ENCODE results near the gene PRSS50. TPM values are rescaled to one million over a fixed set of nuclear protein-coding genes. Genes with fewer than 3 reads are reported as not detected.

The PRSS50 gene
- total RNA-seq, 1 experiment from 2014 or later, result not detected

- Histone ChIP-seq H3K4me1 (peaks cover 9% of the 10 kb centered on the region; the same call in 1 of the 2 replicates), H3K36me3 (ENCODE audit: control insufficient read depth, insufficient read depth, low read length) (no peaks in the 10 kb centered on the region), H3K27me3 (replicated peaks; ENCODE audit: control insufficient read depth, insufficient read depth, low read length) (no peaks in the 10 kb centered on the region), H3K9me3 (no peaks in the 10 kb centered on the region), H3K4me3 (ENCODE audit: low read depth, low read length) (peak within 1 kb of the TSS; percentile 44)
- Mint-ChIP-seq H3K27ac (ENCODE audit: unreplicated experiment) (peak within 1 kb of the TSS; percentile 94), H3K9me3 (ENCODE audit: unreplicated experiment) (no peaks in the 10 kb centered on the region), H3K4me1 (ENCODE audit: low read depth, unreplicated experiment) (peaks cover 16% of the 10 kb centered on the region), H3K4me3 (ENCODE audit: unreplicated experiment) (peak within 1 kb of the TSS; percentile 98), H3K27me3 (ENCODE audit: insufficient read depth, unreplicated experiment) (no peaks in the 10 kb centered on the region), H3K36me3 (ENCODE audit: insufficient read depth, unreplicated experiment) (peaks cover 9% of the 10 kb centered on the region)
- ChIA-PET CTCF (interaction anchor here (0.6 to 1.3 kb wide), 6 partner anchors 28 to 284 kb away, joined by 3 to 7 read pairs (median 4); no protein-coding TSS in a partner anchor), POLR2A (interaction anchor here (0.5 to 0.6 kb wide), 2 partner anchors 154 to 782 kb away, joined by 3 read pairs; no protein-coding TSS in a partner anchor)
- peak; percentile 64 to 72 for DNase-seq
- intact Hi-C loops (cut with micrococcal nuclease; ENCODE audit: unreplicated experiment), result loop anchor here (10.0 kb wide), 1 partner anchor 108 kb away; no protein-coding TSS in a partner anchor
- peak in 1 of 2 experiments; percentile 22 for TF ChIP-seq CTCF (IDR thresholded peaks at IDR 0.05; ENCODE audit: insufficient read depth in 1 of 2, low read depth in 1 of 2, low read length in 1 of 2, severe bottlenecking in 1 of 2, unreplicated experiment in 1 of 2)
- BruUV-seq (replicated peaks), result no TSS peak
Measured at GRCh38 chr3:46693038-46693891, 24.4 kb downstream of the PRSS50 start, which contains the start of gene ALS2CL. Gene ALS2CL, minus strand, starts transcription at chr3:46693679. Its CDS starts 4,239 bp downstream, at chr3:46689440.

- Histone ChIP-seq H3K4me3 (ENCODE audit: low read depth, low read length) (peak overlapping the region; percentile 44), H3K36me3 (ENCODE audit: control insufficient read depth, insufficient read depth, low read length) (no peaks in the 10 kb centered on the region), H3K27me3 (replicated peaks; ENCODE audit: control insufficient read depth, insufficient read depth, low read length) (no peaks in the 10 kb centered on the region), H3K4me1 (peaks cover 9% of the 10 kb centered on the region; the same call in 1 of the 2 replicates), H3K9me3 (no peaks in the 10 kb centered on the region)
- no peak for TF ChIP-seq CTCF (IDR thresholded peaks at IDR 0.05; ENCODE audit: insufficient read depth in 1 of 2, low read depth in 1 of 2, low read length in 1 of 2, severe bottlenecking in 1 of 2, unreplicated experiment in 1 of 2)
- intact Hi-C loops (cut with micrococcal nuclease; ENCODE audit: unreplicated experiment), result loop anchor here (10.0 kb wide), 1 partner anchor 108 kb away; no protein-coding TSS in a partner anchor
- Mint-ChIP-seq H3K36me3 (ENCODE audit: insufficient read depth, unreplicated experiment) (peaks cover 9% of the 10 kb centered on the region), H3K4me3 (ENCODE audit: unreplicated experiment) (peak overlapping the region; percentile 98), H3K27me3 (ENCODE audit: insufficient read depth, unreplicated experiment) (no peaks in the 10 kb centered on the region), H3K9me3 (ENCODE audit: unreplicated experiment) (no peaks in the 10 kb centered on the region), H3K4me1 (ENCODE audit: low read depth, unreplicated experiment) (peaks cover 16% of the 10 kb centered on the region), H3K27ac (ENCODE audit: unreplicated experiment) (peak overlapping the region; percentile 94)
- peak; percentile 72 to 85 for DNase-seq
- BruUV-seq (replicated peaks), result no TSS peak
- ChIA-PET POLR2A (interaction anchor here (0.6 kb wide), 1 partner anchor 155 kb away, joined by 3 read pairs; no protein-coding TSS in a partner anchor), CTCF (interaction anchor here (0.6 to 1.3 kb wide), 4 partner anchors 168 to 1133 kb away, joined by 3 to 7 read pairs (median 4); no protein-coding TSS in a partner anchor)
Measured at GRCh38 chr3:46692566-46692990, 25.1 kb downstream of the PRSS50 start.

- Mint-ChIP-seq H3K27ac (ENCODE audit: unreplicated experiment) (no peak overlapping the region), H3K4me3 (ENCODE audit: unreplicated experiment) (no peak overlapping the region)
Measured at GRCh38 chr3:46690798-46691197, 26.9 kb downstream of the PRSS50 start.

More at GRCh38 chr3:46690798-46691197, 26.9 kb downstream of the PRSS50 start:
- no peaks in the 10 kb centered on the region for H3K27me3 Mint-ChIP-seq (ENCODE audit: insufficient read depth, unreplicated experiment)
- CTCF ChIA-PET, result no interaction called here
- no peaks in the 10 kb centered on the region for H3K9me3 ChIP-seq
- intact Hi-C loops (cut with micrococcal nuclease; ENCODE audit: unreplicated experiment), result loop anchor here (10.0 kb wide), 1 partner anchor 106 kb away; no protein-coding TSS in a partner anchor
- no TSS peak for BruUV-seq (replicated peaks)
- no peak overlapping the region for H3K4me3 ChIP-seq (ENCODE audit: low read depth, low read length)
- POLR2A ChIA-PET, result no interaction called here
- no peaks in the 10 kb centered on the region for H3K36me3 ChIP-seq (ENCODE audit: control insufficient read depth, insufficient read depth, low read length)
- H3K4me1 Mint-ChIP-seq (ENCODE audit: low read depth, unreplicated experiment), result peaks cover 16% of the 10 kb centered on the region
- peaks cover 9% of the 10 kb centered on the region for H3K36me3 Mint-ChIP-seq (ENCODE audit: insufficient read depth, unreplicated experiment)
- no peaks in the 10 kb centered on the region for H3K9me3 Mint-ChIP-seq (ENCODE audit: unreplicated experiment)
- TF ChIP-seq CTCF (IDR thresholded peaks at IDR 0.05; ENCODE audit: insufficient read depth in 1 of 2, low read depth in 1 of 2, low read length in 1 of 2, severe bottlenecking in 1 of 2, unreplicated experiment in 1 of 2), result no peak
- peaks cover 9% of the 10 kb centered on the region; the same call in 1 of the 2 replicates for H3K4me1 ChIP-seq
- no peak for DNase-seq
- H3K27me3 ChIP-seq (replicated peaks; ENCODE audit: control insufficient read depth, insufficient read depth, low read length), result no peaks in the 10 kb centered on the region
